T-cell (primary cell): ENCODE data around the gene MOCOS. TPM values are rescaled to one million over a fixed set of nuclear protein-coding genes. Genes with fewer than 3 reads are reported as not detected.

Source experiments
- ATAC-seq, 4 experiments: fragments of 200-7000 bp in 3 of 4; fragments of 150-1000 bp in 1 of 4; cut with Tn5 transposase; replicated peaks in 1 of 4; 1 replicate in 3 of 4; 2 replicates in 1 of 4; pipeline ENCODE4 v1.10.0; 2021; ENCODE audit warnings: moderate library complexity in 3 of 4, mild to moderate bottlenecking in 2 of 4, moderate number of reproducible peaks in 1 of 4
- CTCF ChIA-PET, 2 donors: fragments of 300-600 bp; sonication (Branson Sonifier 250); formaldehyde crosslinking; loops; one replicate each; lab custom pipeline; 2022; ENCODE audit warnings: antibody characterized with exemption in 2 of 2; lab: Charles Lee
- POLR2A ChIA-PET, 2 donors: fragments of 300-600 bp; sonication (Branson Sonifier 250); formaldehyde crosslinking; loops; one replicate each; lab custom pipeline; 2022; ENCODE audit warnings: antibody characterized with exemption in 2 of 2; lab: Charles Lee
- DNase-seq, 35 experiments: peaks; one replicate each; pipeline versions ENCODE4 v3.0.0 to v3.0.0-alpha.2; 2013 to 2023
- H3K27ac ChIP-seq: one replicate; pipeline ENCODE4 v1.5.1; 2013; ENCODE audit warnings: low read length
- H3K27me3 ChIP-seq, 2 experiments: replicated peaks in 1 of 2; 1 replicate in 1 of 2; 2 replicates in 1 of 2; pipeline versions ENCODE4 v1.6.1 to v1.7.0; 2013; ENCODE audit warnings: low read length in 1 of 2, mixed read lengths in 1 of 2; ENCODE audit not compliant: control insufficient read depth in 2 of 2, insufficient read depth in 2 of 2; ENCODE audit errors: extremely low read depth in 1 of 2
- H3K36me3 ChIP-seq, 2 donors: 1 replicate in 1 of 2; 2 replicates in 1 of 2; pipeline versions ENCODE4 v1.6.1 to v1.7.0; 2013; ENCODE audit warnings: low read length in 1 of 2; ENCODE audit not compliant: control insufficient read depth in 2 of 2, insufficient read depth in 1 of 2; ENCODE audit errors: extremely low read depth in 1 of 2
- H3K4me1 ChIP-seq, 2 experiments: 1 replicate in 1 of 2; 2 replicates in 1 of 2; pipeline versions ENCODE4 v1.6.1 to v1.7.0; 2013; ENCODE audit warnings: low read length in 2 of 2, mixed read lengths in 1 of 2; ENCODE audit not compliant: insufficient read depth in 2 of 2, control insufficient read depth in 1 of 2; ENCODE audit errors: extremely low read depth in 1 of 2
- H3K4me3 ChIP-seq, 2 donors: 1 replicate in 1 of 2; 2 replicates in 1 of 2; pipeline versions ENCODE4 v1.5.1 to v1.7.0; 2013; ENCODE audit warnings: mild to moderate bottlenecking in 2 of 2, low read length in 1 of 2, moderate library complexity in 1 of 2; ENCODE audit not compliant: control insufficient read depth in 1 of 2; ENCODE audit errors: extremely low read depth in 1 of 2
- H3K9me3 ChIP-seq: 2 replicates; pipeline ENCODE4 v1.7.0; 2013
- H3K27ac Mint-ChIP-seq, 2 donors: one replicate each; pipeline ENCODE4 v1.8.0; 2020 to 2021; ENCODE audit warnings: mild to moderate bottlenecking in 2 of 2, mixed read lengths in 2 of 2
- H3K27me3 Mint-ChIP-seq, 2 donors: one replicate each; pipeline ENCODE4 v1.8.0; 2021 to 2022; ENCODE audit warnings: mixed read lengths in 2 of 2
- H3K36me3 Mint-ChIP-seq: one replicate; pipeline ENCODE4 v1.8.0; 2021; ENCODE audit warnings: mixed read lengths
- H3K4me1 Mint-ChIP-seq, 3 donors: one replicate each; pipeline ENCODE4 v1.8.0; 2020 to 2022; ENCODE audit warnings: mixed read lengths in 3 of 3, mild to moderate bottlenecking in 1 of 3
- H3K4me3 Mint-ChIP-seq, 3 donors: one replicate each; pipeline ENCODE4 v1.8.0; 2020 to 2022; ENCODE audit warnings: mild to moderate bottlenecking in 3 of 3, mixed read lengths in 3 of 3, moderate library complexity in 3 of 3
- H3K9me3 Mint-ChIP-seq, 3 donors: one replicate each; pipeline ENCODE4 v1.8.0; 2020 to 2022; ENCODE audit warnings: mixed read lengths in 3 of 3
- WGBS: methylation state at CpG from one replicate; pipeline ENCODE4 v1.1.5; 2013; ENCODE audit warnings: missing lambda C conversion rate; ENCODE audit not compliant: insufficient coverage; 5-methylcytosine and 5-hydroxymethylcytosine counted together
- total RNA-seq, 35 experiments: library from RNA in 6 of 35; stranded (reverse) in 6 of 35; fragments of 120-200 nt in 1 of 35; gene quantifications; one replicate each; pipeline versions ENCODE4 v1.2.1 to v1.2.4 and lab custom pipeline; 2013 to 2026

MOCOS gene
- total RNA-seq, 5 donors from 2014 or later (not counting 1 experiment from before 2014, with no cell fraction given), result 0.05 to 0.47 (median 0.16) TPM

DNA sequence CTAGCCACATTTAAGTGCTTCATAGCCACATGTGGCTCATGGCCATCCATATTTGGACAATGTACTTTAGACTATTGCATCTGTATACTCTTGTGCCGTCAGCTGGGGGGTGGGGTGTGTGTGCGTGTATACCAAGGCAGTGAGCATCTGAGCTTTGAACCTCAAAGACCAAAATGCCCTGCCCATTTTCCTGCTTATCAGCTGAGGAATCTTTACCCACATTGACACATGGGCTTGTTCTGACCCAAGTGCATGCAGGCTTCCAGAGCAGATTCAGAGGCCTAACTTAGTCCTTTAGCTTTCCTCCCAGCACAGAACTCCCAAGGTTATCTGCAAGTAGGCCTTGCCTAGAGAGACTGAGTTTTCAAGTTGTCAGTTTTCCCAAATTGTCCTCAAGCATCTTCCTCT is 11.1 kb upstream of the MOCOS start:
- H3K27me3 Mint-ChIP-seq, result no peaks in the 10 kb centered on the region
- H3K27ac Mint-ChIP-seq, result no peak overlapping the region
- H3K36me3 ChIP-seq, result peaks cover 17 to 48% of the 10 kb centered on the region in 2 donors

DNA sequence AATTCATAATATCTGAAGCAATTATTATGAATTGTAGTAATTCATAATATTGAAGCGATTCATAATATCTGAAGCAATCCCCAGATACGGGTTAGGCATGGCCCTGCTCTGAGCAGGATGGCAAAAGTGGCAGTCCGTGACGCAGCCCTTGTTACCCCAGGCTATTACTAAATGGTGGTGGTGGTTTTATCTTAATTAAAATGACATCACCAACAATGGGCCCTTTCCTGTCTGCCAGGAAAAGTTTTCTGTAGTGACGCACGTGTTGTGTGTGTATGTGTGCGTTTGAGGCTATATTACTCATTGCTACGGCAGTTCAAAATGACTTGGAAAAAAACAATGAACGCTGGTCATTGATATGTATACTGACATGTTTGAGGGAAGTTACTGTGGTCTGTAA is 10.6 kb upstream of the MOCOS start:
- H3K36me3 Mint-ChIP-seq, result peaks cover 39% of the 10 kb centered on the region
- H3K27me3 Mint-ChIP-seq, result no peaks in the 10 kb centered on the region
- H3K4me3 ChIP-seq, result no peak overlapping the region
- no peaks in the 10 kb centered on the region for H3K27me3 ChIP-seq
- no peak for DNase-seq
- H3K9me3 ChIP-seq, result no peaks in the 10 kb centered on the region
- H3K4me1 ChIP-seq, result no peaks in the 10 kb centered on the region
- peaks cover 17 to 43% of the 10 kb centered on the region in 2 donors for H3K36me3 ChIP-seq
- no peak overlapping the region for H3K27ac ChIP-seq
- ChIA-PET POLR2A (no interaction called here), CTCF (no interaction called here)
- peaks cover 6 to 21% (median 14%) of the 10 kb centered on the region in 3 donors for H3K4me1 Mint-ChIP-seq
- no peak for ATAC-seq
- 98% methylated on average over 6 of the region's 9 CpGs for WGBS
- no peak overlapping the region for H3K27ac Mint-ChIP-seq
- H3K4me3 Mint-ChIP-seq, result no peak overlapping the region
- H3K9me3 Mint-ChIP-seq, result no peaks in the 10 kb centered on the region

More for the DNA sequence above, 11.1 kb upstream of the MOCOS start:
- CTCF ChIA-PET, result no interaction called here
- whole genome bisulfite sequencing, result no CpG with 5 or more reads among the region's 2 CpGs
- no peaks in the 10 kb centered on the region for H3K27me3 ChIP-seq
- Mint-ChIP-seq H3K4me3 (no peak overlapping the region), H3K4me1 (peaks cover 6 to 21% (median 14%) of the 10 kb centered on the region in 3 donors), H3K36me3 (peaks cover 43% of the 10 kb centered on the region), H3K9me3 (no peaks in the 10 kb centered on the region)
- no peak overlapping the region for H3K27ac ChIP-seq
- H3K4me1 ChIP-seq, result no peaks in the 10 kb centered on the region
- no peaks in the 10 kb centered on the region for H3K9me3 ChIP-seq
- no peak for ATAC-seq
- no peak for DNase-seq
- POLR2A ChIA-PET, result no interaction called here
- no peak overlapping the region for H3K4me3 ChIP-seq

DNA sequence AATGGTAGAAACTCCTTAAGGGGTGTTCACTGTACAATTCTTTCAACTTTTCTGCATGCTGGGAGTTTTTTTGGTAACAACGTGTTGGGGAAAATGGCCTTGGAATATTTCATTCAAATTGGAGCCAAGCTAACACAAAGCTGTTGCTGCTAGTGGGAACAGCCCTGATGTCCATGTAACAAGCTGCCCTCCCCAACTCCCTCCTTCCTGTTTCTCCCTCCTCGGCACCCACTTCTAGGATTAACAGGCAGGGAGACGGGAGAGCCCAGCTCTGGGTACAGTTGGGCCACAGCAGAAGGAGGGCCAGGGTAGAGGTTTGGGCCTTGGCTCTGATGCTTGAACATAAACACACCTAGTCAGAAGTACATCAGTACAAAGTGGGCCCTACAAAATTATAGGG is 9.4 kb upstream of the MOCOS start:
- no peaks in the 10 kb centered on the region for H3K9me3 Mint-ChIP-seq
- no peak for ATAC-seq
- Histone ChIP-seq H3K27me3 (no peaks in the 10 kb centered on the region), H3K27ac (no peak overlapping the region), H3K9me3 (no peaks in the 10 kb centered on the region), H3K36me3 (peaks cover 8 to 31% of the 10 kb centered on the region in 2 donors), H3K4me1 (no peaks in the 10 kb centered on the region), H3K4me3 (no peak overlapping the region)
- CTCF ChIA-PET, result no interaction called here
- peak overlapping the region in 1 of 2 donors; percentile 4 for H3K27ac Mint-ChIP-seq
- no peaks in the 10 kb centered on the region for H3K27me3 Mint-ChIP-seq
- peaks cover 31% of the 10 kb centered on the region for H3K36me3 Mint-ChIP-seq
- H3K4me1 Mint-ChIP-seq, result peaks cover 6 to 21% (median 14%) of the 10 kb centered on the region in 3 donors
- no peak overlapping the region for H3K4me3 Mint-ChIP-seq
- no peak for DNase-seq
- 100% methylated on average over 1 of the region's 3 CpGs for WGBS
- POLR2A ChIA-PET, result interaction anchor here in 1 of 2 donors (0.5 kb wide), 1 partner anchor 49 kb away, joined by 3 read pairs; the partner anchor contains the start of gene SLC39A6

DNA sequence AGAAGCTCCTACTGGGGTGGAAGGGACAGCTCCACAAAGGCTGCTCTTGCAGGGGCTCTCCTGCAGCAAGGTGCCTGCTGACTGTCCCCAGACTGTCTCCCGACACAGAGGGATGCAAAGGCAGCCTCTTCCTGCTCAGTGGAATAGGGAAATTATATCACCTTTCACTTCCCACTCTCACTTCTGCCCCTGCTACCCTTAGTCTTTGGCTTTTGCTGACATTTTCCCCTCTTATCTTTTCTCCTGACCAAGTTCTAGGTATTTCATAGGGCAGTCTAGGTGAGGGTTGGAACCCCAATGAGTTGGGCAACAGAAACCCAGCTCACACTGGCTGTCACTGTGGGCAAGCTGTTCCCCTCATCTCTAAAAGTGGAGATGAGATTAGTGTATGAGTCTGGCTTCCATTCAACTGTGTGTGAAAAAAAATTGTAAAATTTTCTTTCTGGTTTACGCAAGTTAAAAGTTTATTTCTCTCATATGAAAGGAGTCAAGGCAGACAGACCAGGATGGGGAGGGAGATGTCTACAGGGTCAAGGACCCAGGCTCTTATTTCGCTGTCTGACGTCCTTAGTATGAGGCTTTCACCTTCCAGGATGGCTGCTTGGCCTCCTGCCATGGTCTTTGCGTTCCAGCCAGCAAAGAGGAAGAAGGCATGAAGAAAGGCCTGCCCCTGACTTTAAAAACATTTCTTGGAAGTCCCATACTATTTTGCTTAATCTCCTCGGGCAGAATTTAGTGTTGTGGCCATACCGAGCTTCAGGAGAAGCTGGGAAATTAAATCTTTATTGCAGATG is 7.5 kb upstream of the MOCOS start:
- no peak overlapping the region for H3K27ac ChIP-seq
- H3K27ac Mint-ChIP-seq, result peak overlapping the region; percentile 23 to 50
- DNase-seq (no peak), ATAC-seq (peak in 3 of 4 experiments; percentile 34 to 58 (median 39))
- no peaks in the 10 kb centered on the region for H3K4me1 ChIP-seq
- no peak overlapping the region for H3K4me3 ChIP-seq
- H3K9me3 Mint-ChIP-seq, result no peaks in the 10 kb centered on the region
- H3K27me3 Mint-ChIP-seq, result no peaks in the 10 kb centered on the region
- peaks cover 27% of the 10 kb centered on the region for H3K36me3 Mint-ChIP-seq
- ChIA-PET POLR2A (interaction anchor here (0.6 to 0.9 kb wide), 2 partner anchors 8 to 799 kb away, joined by 3 to 5 read pairs; no protein-coding TSS in a partner anchor), CTCF (no interaction called here)
- H3K9me3 ChIP-seq, result no peaks in the 10 kb centered on the region
- no peak overlapping the region for H3K4me3 Mint-ChIP-seq
- peaks cover 7 to 17% of the 10 kb centered on the region in 2 donors for H3K36me3 ChIP-seq
- H3K27me3 ChIP-seq, result no peaks in the 10 kb centered on the region
- peaks cover 6 to 21% (median 14%) of the 10 kb centered on the region in 3 donors for H3K4me1 Mint-ChIP-seq
- WGBS, result 47% methylated on average over 5 of the region's 7 CpGs

DNA sequence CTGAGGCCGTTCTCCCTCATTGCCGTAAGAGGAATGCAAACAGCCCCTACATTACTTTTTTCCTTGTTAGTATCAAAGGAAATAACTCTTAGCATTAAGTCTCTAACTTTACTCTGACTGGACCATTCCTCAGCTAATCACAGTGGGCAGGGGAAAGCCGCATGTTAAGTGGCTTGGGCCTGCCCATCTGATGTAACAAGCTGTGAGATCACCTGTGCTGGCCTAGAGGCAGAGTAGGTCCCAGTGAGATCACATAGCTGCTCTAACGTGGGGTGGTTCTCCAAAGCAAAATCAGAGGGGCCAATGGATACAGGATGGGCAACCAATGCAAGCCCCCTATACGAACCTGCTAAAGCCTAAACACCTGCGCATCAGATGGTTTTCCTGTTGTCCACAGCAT is 5.9 kb upstream of the MOCOS start:
- H3K27ac Mint-ChIP-seq, result no peak overlapping the region
- ChIA-PET CTCF (interaction anchor here in 1 of 2 donors (0.5 kb wide), 1 partner anchor 1328 kb away, joined by 3 read pairs; no protein-coding TSS in a partner anchor), POLR2A (no interaction called here)

DNA sequence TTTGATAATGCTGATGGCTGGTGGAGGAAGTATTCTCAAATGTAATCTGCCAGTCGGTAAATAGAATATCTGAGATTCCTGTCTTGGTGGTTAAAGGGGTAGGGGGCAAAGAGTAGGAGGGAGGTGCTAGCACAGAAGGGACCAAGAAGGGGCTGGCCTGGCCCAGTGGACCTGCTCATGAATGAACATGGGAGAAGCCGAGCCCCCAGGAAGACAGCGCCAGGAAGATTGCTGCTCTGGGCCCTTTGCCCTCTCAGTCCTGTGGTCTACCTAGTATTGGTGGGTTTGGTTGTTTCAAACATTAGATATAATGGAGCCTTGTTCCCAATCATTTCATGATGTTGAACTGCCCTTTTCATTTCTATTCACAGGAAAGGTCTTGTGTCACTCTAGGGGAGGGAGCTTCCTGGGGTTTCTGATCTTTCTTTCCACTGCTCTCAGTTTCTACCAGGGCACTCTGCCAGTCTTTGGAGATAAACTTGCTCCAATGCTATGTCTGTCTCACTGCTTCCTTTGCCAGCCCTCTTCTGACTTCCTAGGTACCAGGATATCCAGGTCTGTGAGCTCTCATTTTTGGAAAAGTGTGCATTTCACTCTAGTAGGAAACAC is 5.3 kb upstream of the MOCOS start:
- Mint-ChIP-seq H3K4me3 (no peak overlapping the region), H3K27ac (peak overlapping the region in 1 of 2 donors; percentile 40), H3K9me3 (no peaks in the 10 kb centered on the region), H3K36me3 (peaks cover 9% of the 10 kb centered on the region), H3K27me3 (no peaks in the 10 kb centered on the region), H3K4me1 (peaks cover 9 to 20% (median 12%) of the 10 kb centered on the region in 3 donors)
- H3K36me3 ChIP-seq, result peaks cover 0 to 2% of the 10 kb centered on the region in 2 donors
- no peak overlapping the region for H3K4me3 ChIP-seq
- DNase-seq, result no peak
- ChIA-PET CTCF (no interaction called here), POLR2A (interaction anchor here in 1 of 2 donors (0.6 kb wide), 1 partner anchor 1154 kb away, joined by 3 read pairs; no protein-coding TSS in a partner anchor)
- H3K27ac ChIP-seq, result no peak overlapping the region
- peaks cover 0 to 7% of the 10 kb centered on the region in 2 experiments for H3K4me1 ChIP-seq
- peaks cover 0 to 14% of the 10 kb centered on the region in 2 experiments for H3K27me3 ChIP-seq
- no peak for ATAC-seq
- H3K9me3 ChIP-seq, result no peaks in the 10 kb centered on the region
- WGBS, result 80% methylated on average over 1 of the region's 3 CpGs

More for the DNA sequence above, 5.9 kb upstream of the MOCOS start:
- peaks cover 0 to 1% of the 10 kb centered on the region in 2 experiments for H3K4me1 ChIP-seq
- no peaks in the 10 kb centered on the region for H3K27me3 Mint-ChIP-seq
- H3K27ac ChIP-seq, result no peak overlapping the region
- peaks cover 0 to 9% of the 10 kb centered on the region in 2 experiments for H3K27me3 ChIP-seq
- 98% methylated on average over 4 of the region's 6 CpGs for WGBS
- no peak overlapping the region for H3K4me3 Mint-ChIP-seq
- no peaks in the 10 kb centered on the region for H3K9me3 Mint-ChIP-seq
- peaks cover 9 to 20% (median 10%) of the 10 kb centered on the region in 3 donors for H3K4me1 Mint-ChIP-seq
- ATAC-seq, result no peak
- peaks cover 13% of the 10 kb centered on the region for H3K36me3 Mint-ChIP-seq
- peaks cover 3 to 4% of the 10 kb centered on the region in 2 donors for H3K36me3 ChIP-seq
- no peak overlapping the region for H3K4me3 ChIP-seq
- no peaks in the 10 kb centered on the region for H3K9me3 ChIP-seq
- DNase-seq, result no peak
